ENCODE results near the gene SEMA5A.

- TF ChIP-seq POLR2A (IDR thresholded peaks at IDR 0.05), result no peak
- TF ChIP-seq, protein P1, sequence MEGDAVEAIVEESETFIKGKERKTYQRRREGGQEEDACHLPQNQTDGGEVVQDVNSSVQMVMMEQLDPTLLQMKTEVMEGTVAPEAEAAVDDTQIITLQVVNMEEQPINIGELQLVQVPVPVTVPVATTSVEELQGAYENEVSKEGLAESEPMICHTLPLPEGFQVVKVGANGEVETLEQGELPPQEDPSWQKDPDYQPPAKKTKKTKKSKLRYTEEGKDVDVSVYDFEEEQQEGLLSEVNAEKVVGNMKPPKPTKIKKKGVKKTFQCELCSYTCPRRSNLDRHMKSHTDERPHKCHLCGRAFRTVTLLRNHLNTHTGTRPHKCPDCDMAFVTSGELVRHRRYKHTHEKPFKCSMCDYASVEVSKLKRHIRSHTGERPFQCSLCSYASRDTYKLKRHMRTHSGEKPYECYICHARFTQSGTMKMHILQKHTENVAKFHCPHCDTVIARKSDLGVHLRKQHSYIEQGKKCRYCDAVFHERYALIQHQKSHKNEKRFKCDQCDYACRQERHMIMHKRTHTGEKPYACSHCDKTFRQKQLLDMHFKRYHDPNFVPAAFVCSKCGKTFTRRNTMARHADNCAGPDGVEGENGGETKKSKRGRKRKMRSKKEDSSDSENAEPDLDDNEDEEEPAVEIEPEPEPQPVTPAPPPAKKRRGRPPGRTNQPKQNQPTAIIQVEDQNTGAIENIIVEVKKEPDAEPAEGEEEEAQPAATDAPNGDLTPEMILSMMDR (IDR thresholded peaks at IDR 0.05), result no peak
Observed at GRCh38 chr5:9283021-9283420, 262.9 kb downstream of the SEMA5A start.

Measured in uterus (tissue), 2 donors.